HepG2 (cell line): ENCODE measurements around the gene PDE6H. TPM values are rescaled to one million over a fixed set of nuclear protein-coding genes. Genes with fewer than 3 reads are reported as not detected.

Experiments used
- ATAC-seq: fragments of 200-7000 bp; cut with Tn5 transposase; 3 replicates; pipeline ENCODE4 v1.9.1; 2020; ENCODE audit warnings: mild to moderate bottlenecking, moderate library complexity
- BruUV-seq: library from RNA; stranded (reverse); fragments of 400-500 nt; replicated peaks from 2 replicates; lab custom pipeline; 2021; lab: Mats Ljungman, UMichigan
- CTCF ChIA-PET: fragments of 300-600 bp; formaldehyde crosslinking; extraction: SDS; loops from one replicate; lab custom pipeline; 2021; ENCODE audit warnings: low total read pairs, inconsistent platforms, low intra/inter-chr PET ratio; lab: Yijun Ruan, JAX
- POLR2A ChIA-PET: fragments of 350-600 bp; sonication (Branson Sonifier 250); formaldehyde crosslinking; loops from one replicate; lab custom pipeline; 2020; ENCODE audit warnings: antibody characterized with exemption, inconsistent platforms; lab: Yijun Ruan, JAX
- DNase-seq: peaks from one replicate; pipeline ENCODE4 v3.0.0-alpha.2; 2015; ENCODE audit warnings: low spot score
- FAIRE-seq: peaks from 3 replicates; lab custom pipeline; 2011; peaks lifted over from hg19 to GRCh38; lab: Jason Lieb, UNC
- H2AFZ ChIP-seq: one replicate; pipeline ENCODE4 v1.6.1; 2011; ENCODE audit warnings: low read length, inconsistent platforms
- H3K27ac ChIP-seq: fragments of 300-600 bp; 3 replicates; pipeline ENCODE4 v1.8.0; 2011; ENCODE audit warnings: mixed run types, mild to moderate bottlenecking, mixed read lengths, low read length, inconsistent platforms; ENCODE audit not compliant: insufficient read depth; ENCODE audit errors: extremely low read length
- H3K27me3 ChIP-seq, 2 experiments: fragments of 200-600 bp in 1 of 2; 2 replicates in 1 of 2; 3 replicates in 1 of 2; pipeline versions ENCODE4 v1.6.0 to v1.8.0; 2011; ENCODE audit warnings: low read length in 2 of 2, mild to moderate bottlenecking in 2 of 2, moderate library complexity in 2 of 2, inconsistent platforms in 1 of 2; ENCODE audit not compliant: insufficient read depth in 2 of 2, control insufficient read depth in 1 of 2
- H3K36me3 ChIP-seq, 2 experiments: fragments of 200-600 bp in 1 of 2; replicated peaks in 1 of 2; 2 replicates in 1 of 2; 3 replicates in 1 of 2; pipeline versions ENCODE4 v1.5.1 to v1.8.0; 2011; ENCODE audit warnings: low read length in 2 of 2, inconsistent platforms in 1 of 2; ENCODE audit not compliant: insufficient read depth in 2 of 2, control insufficient read depth in 1 of 2
- H3K4me1 ChIP-seq: 2 replicates; pipeline ENCODE4 v1.5.1; 2012; ENCODE audit warnings: low read length, inconsistent platforms; ENCODE audit not compliant: insufficient read depth
- H3K4me2 ChIP-seq: 2 replicates; pipeline ENCODE4 v1.6.0; 2011; ENCODE audit warnings: low read depth, low read length, inconsistent platforms
- H3K4me3 ChIP-seq, 3 experiments: fragments of 200-600 bp in 1 of 3; sonication (generic), shearing (Covaris generic) in 1 of 3; replicated peaks in 1 of 3; 2 replicates each; pipeline ENCODE4 v1.5.1; 2011 to 2016; ENCODE audit warnings: low read length in 3 of 3, inconsistent platforms in 2 of 3, low read depth in 2 of 3, mild to moderate bottlenecking in 2 of 3, control low read depth in 1 of 3, mixed read lengths in 1 of 3; ENCODE audit not compliant: insufficient read depth in 1 of 3
- H3K79me2 ChIP-seq: one replicate; pipeline ENCODE4 v1.6.1; 2011; ENCODE audit warnings: low read length, inconsistent platforms; ENCODE audit not compliant: insufficient read depth
- H3K9ac ChIP-seq: 2 replicates; pipeline ENCODE4 v1.6.0; 2011; ENCODE audit warnings: mild to moderate bottlenecking, low read depth, low read length, inconsistent platforms; ENCODE audit not compliant: insufficient read depth
- H3K9me3 ChIP-seq: 2 replicates; pipeline ENCODE4 v1.5.1; 2012; ENCODE audit warnings: mild to moderate bottlenecking, low read length
- H4K20me1 ChIP-seq: 2 replicates; pipeline ENCODE4 v1.6.0; 2011; ENCODE audit warnings: inconsistent platforms, mild to moderate bottlenecking, low read length, moderate library complexity; ENCODE audit not compliant: insufficient read depth
- NR2F2 ChIP-seq: IDR thresholded peaks from 2 replicates; pipeline ENCODE4 v1.6.1; 2012; ENCODE audit warnings: low read depth, inconsistent platforms, borderline replicate concordance
- PTBP1 ChIP-seq: fragments of 200-400 bp; formaldehyde crosslinking; IDR thresholded peaks from 2 replicates; pipeline ENCODE4 v1.6.1; 2018; ENCODE audit warnings: low read length, low read depth; ENCODE audit not compliant: poor library complexity, severe bottlenecking
- RXRA ChIP-seq: sonication (generic); formaldehyde crosslinking; IDR thresholded peaks from 2 replicates; pipeline ENCODE4 v1.5.1; 2020; ENCODE audit warnings: missing genetic modification reagents
- TOE1 ChIP-seq: sonication (generic); formaldehyde crosslinking; IDR thresholded peaks from 2 replicates; pipeline ENCODE4 v1.4.0; 2020; ENCODE audit warnings: mild to moderate bottlenecking, missing genetic modification reagents
- ZNF549 ChIP-seq: sonication (generic); formaldehyde crosslinking; IDR thresholded peaks from 2 replicates; pipeline ENCODE4 v1.5.0; 2020; ENCODE audit warnings: missing genetic modification reagents
- ZNF652 ChIP-seq: IDR thresholded peaks from 2 replicates; pipeline ENCODE4 v1.6.1; 2016; ENCODE audit warnings: low read depth, borderline replicate concordance
- ZNF672 ChIP-seq: sonication (generic); formaldehyde crosslinking; IDR thresholded peaks from 2 replicates; pipeline ENCODE4 v1.8.1; 2022; ENCODE audit warnings: missing genetic modification reagents
- WGBS: methylation state at CpG from one replicate; pipeline ENCODE4 v1.1.6; 2017; ENCODE audit warnings: low lambda C conversion rate; 5-methylcytosine and 5-hydroxymethylcytosine counted together
- in situ Hi-C: cut with HindIII; loops from 2 replicates; pipeline ENCODE4 v1.10.0; 2017; ENCODE audit warnings: low pct_unique_long_range_greater_than_20kb; ENCODE audit not compliant: extremely low pct_ligation_motif_present
- intact Hi-C: fragments of 100-400 bp; cut with micrococcal nuclease; formaldehyde crosslinking; loops from one replicate; pipeline ENCODE4 v1.10.0; 2022; ENCODE audit not compliant: unreplicated experiment
- polyA plus RNA-seq, 8 experiments: library from polyadenylated mRNA; depleted of rRNA in 3 of 8; stranded (reverse) in 7 of 8; unstranded in 1 of 8; fragments of >200 nt; fragmentation: Illumina TruSeq in 4 of 8; extraction: Trizol in 4 of 8; gene quantifications; 2 replicates each; pipeline versions ENCODE4 v1.2.1 to v1.2.3, GENCODE V29; 2011 to 2016; ENCODE audit warnings: low read depth in 4 of 8, missing spikeins in 1 of 8, mixed read lengths in 1 of 8; ENCODE audit not compliant: insufficient read depth in 1 of 8
- total RNA-seq, 5 experiments: library from RNA; depleted of rRNA; stranded (reverse); fragments of >200 nt; fragmentation: Illumina TruSeq; extraction: Trizol; gene quantifications; 2 replicates each; pipeline ENCODE4 v1.2.3, GENCODE V29; 2016; ENCODE audit warnings: low read depth in 1 of 5

PDE6H gene
- total and polyA plus RNA-seq, 2 of the 13 experiments (the other 11 are each of a cell fraction or from before 2014, with no cell fraction given), result not detected

DNA sequence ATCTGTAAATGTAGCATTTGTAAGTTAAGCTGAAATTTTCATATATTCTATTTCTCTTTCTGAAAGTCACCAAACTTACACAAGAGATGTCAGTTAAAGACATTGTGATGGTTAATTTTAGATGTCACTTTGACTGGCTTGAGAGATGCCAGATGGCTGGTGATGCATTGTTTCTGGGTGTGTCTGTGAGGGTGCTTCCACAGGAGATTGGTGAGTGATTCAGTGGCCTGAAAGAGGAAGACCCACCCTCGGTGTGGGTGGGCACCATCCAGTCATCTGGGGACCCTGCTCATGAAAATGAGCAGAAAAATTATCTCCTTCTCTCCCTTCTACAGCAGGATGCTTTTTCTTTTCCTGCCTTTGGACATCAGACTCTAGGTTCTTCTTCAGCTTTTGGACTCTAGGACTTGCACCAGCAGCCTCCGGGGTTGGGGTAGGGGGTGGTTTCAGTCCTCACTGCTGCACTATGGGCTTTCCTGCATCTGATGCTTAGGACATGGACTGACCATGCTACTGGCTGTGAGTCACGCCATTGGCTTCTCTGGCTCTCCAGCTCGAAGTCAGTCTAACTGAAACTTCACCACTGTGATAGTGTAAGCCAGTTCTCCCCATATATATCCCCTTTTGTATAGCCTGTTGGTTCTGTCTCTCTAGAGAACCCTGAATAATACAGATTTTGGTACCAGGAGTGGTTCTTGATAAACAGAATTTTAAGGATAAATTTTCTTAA is 20.9 kb downstream of the PDE6H start:
- H3K9ac ChIP-seq, result no peak overlapping the region
- H4K20me1 ChIP-seq, result no peaks in the 10 kb centered on the region
- no peaks in the 10 kb centered on the region; a peak in 1 of 5 replicates for H3K27me3 ChIP-seq
- H3K4me3 ChIP-seq, result no peak overlapping the region
- no TSS peak for BruUV-seq
- no peak overlapping the region for H3K27ac ChIP-seq
- H3K79me2 ChIP-seq, result no peaks in the 10 kb centered on the region
- intact Hi-C loops (loop anchor here (10.0 kb wide), 1 partner anchor 359 kb away; no protein-coding TSS in a partner anchor), in situ Hi-C loops (no loop called here)
- H2AFZ ChIP-seq, result no peak overlapping the region
- H3K4me2 ChIP-seq, result no peak overlapping the region
- CTCF ChIA-PET, result interaction anchor here (2.8 kb wide), 1 partner anchor 149 kb away, joined by 21 read pairs; no protein-coding TSS in a partner anchor
- FAIRE-seq, result no peak
- no peaks in the 10 kb centered on the region for H3K4me1 ChIP-seq
- TF ChIP-seq ZNF652 (CRISPR knock-in tag), result no peak
- TF ChIP-seq ZNF549 (CRISPR knock-in tag), result no peak
- no peak for TF ChIP-seq NR2F2
- no peak for TF ChIP-seq TOE1 (CRISPR knock-in tag)
- no peak for TF ChIP-seq ZNF672 (CRISPR knock-in tag)
- peak; percentile 36; the same call in 1 of the 3 replicates for ATAC-seq
- no peaks in the 10 kb centered on the region for H3K9me3 ChIP-seq
- POLR2A ChIA-PET, result no interaction called here
- no peaks in the 10 kb centered on the region for H3K36me3 ChIP-seq
- DNase-seq, result no peak
- 8% methylated on average over 3 of the region's 4 CpGs for WGBS

GRCh38 chr12:14994610-14995009 is 21.8 kb downstream of the PDE6H start:
- no peaks in the 10 kb centered on the region for H3K4me1 ChIP-seq
- WGBS, result 0% methylated on average over 3 of the region's 3 CpGs
- peaks cover 0 to 2% of the 10 kb centered on the region in 2 experiments; a peak in 1 of 5 replicates for H3K27me3 ChIP-seq
- intact Hi-C loops (loop anchor here (10.0 kb wide), 1 partner anchor 360 kb away; no protein-coding TSS in a partner anchor), in situ Hi-C loops (loop anchor here (5.0 kb wide), 3 partner anchors 152 to 272 kb away; partner anchors contain the start of genes ART4 and SMCO3)
- TF ChIP-seq RXRA, result no peak
- no peak for TF ChIP-seq PTBP1
- no peak overlapping the region for H2AFZ ChIP-seq
- no peak overlapping the region for H3K27ac ChIP-seq
- no peak overlapping the region for H3K9ac ChIP-seq
- H3K4me3 ChIP-seq, result no peak overlapping the region
- H3K9me3 ChIP-seq, result no peaks in the 10 kb centered on the region
- ChIA-PET CTCF (interaction anchor here (2.6 to 2.8 kb wide), 2 partner anchors 150 to 183 kb away, joined by 21 to 23 read pairs; no protein-coding TSS in a partner anchor), POLR2A (no interaction called here)
- DNase-seq, result no peak
- no peak overlapping the region for H3K4me2 ChIP-seq
- FAIRE-seq, result no peak
- H3K79me2 ChIP-seq, result no peaks in the 10 kb centered on the region
- no TSS peak for BruUV-seq
- no peak for ATAC-seq
- H3K36me3 ChIP-seq, result no peaks in the 10 kb centered on the region
- H4K20me1 ChIP-seq, result no peaks in the 10 kb centered on the region
